HS-27A (cell line): ENCODE data around the gene CHD8.
"Not testable (repeated sequence)": the region's sequence is repeated elsewhere in the genome, so short reads cannot be mapped to it uniquely, and the experiment has no call there.

Experiments used
- DNase-seq: peaks from one replicate; pipeline ENCODE4 v3.0.0-alpha.2; 2012; ENCODE audit warnings: low read depth, missing footprints

CHD8 gene

DNA sequence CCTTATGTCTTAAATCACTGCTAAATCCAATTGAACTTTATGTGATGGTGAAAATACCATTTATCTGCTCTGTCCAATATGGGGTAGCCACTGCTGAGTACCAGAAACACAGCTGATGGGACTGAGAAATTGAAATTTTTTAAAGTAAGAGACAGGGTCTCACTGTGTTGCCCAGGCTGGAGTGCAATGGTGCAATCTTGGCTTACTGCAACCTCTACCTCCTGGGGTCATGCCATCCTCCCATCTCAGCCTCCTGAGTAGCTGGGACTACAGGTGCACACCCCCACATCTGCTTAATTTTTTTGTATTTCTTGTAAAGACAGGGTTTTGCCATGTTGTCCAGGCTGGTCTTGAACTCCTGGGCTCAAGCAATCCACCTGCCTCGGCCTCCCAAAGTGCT lies 83.1 kb downstream of the CHD8 start:
- DNase-seq = not testable (repeated sequence)

DNA sequence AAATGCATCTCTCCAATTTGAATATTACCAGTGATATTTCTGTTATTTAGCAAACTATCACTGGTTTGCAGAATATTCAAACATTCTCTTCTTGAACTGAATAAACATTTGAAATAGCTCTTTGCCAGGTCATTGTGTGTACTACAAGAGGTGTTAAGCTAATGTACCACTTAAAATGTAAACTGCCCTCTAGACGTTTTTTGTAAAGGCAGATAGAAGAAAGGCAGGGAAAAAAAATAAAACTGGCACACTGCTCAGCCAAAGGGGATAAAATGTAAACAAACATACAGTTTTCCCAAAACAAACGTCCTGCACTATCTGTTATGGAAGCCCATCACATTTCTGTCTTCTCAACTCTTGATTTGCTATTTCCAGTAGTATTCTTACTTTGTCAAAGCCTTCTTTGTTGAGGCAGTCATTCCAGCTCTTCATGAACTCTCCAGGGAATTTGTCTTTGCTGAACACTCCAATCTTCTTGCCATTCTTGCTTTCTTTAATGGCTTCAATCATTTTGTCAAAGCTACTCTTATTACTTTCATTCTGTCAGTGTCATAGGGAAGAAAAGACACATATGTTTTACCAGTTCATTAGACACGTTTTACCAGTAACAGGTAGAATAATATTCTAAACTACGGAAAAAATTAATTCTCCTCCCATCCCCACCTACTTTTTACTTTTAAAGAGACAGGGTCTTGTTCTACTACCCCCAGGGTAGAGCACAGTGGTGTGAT lies 85.8 kb downstream of the CHD8 start:
- no peak for DNase-seq

DNA sequence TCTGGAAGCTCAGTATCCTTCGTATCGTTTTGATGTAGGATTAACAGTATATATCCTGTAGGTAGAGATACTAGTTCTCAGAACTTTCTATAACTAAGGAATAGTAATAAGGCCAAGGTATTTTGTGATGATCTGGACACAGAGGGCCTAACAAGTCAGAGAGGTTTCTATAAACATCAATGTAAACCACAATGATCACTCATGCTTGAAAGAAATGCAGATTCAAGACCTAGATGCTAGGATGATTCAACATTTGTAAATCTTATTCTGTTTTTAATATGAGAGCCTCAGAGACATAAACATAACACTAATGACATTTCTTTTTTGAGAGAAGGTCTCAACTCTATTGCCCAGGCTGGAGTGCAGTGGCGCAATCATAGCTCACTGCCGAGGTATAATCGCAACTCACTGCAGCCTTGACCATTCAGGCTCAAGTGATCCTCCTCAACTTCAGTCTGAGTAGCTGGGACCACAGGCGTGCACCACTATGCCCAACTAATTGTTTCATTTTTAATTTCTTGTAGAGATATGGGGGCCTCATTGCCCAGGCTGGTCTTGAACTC lies 88.3 kb downstream of the CHD8 start:
- no peak for DNase-seq

DNA sequence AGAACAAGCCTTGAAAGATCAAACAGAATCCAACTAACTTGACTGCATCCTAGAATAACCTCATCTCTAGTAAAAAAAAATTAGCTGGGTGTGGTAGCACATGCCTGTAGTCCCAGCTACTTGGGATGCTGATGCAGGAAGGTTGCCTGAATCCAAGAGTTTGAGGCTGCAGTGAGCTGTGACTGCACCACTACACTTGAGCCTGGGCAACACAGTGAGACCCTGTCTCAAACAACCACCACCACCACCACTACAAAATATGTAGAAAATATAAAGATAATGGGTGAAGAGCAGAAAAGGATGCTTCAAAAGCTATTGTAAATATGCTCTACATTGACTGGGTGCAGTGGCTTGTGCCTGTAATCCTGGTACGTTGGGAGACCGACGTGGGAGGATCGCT lies 99.4 kb downstream of the CHD8 start:
- DNase-seq = no peak

DNA sequence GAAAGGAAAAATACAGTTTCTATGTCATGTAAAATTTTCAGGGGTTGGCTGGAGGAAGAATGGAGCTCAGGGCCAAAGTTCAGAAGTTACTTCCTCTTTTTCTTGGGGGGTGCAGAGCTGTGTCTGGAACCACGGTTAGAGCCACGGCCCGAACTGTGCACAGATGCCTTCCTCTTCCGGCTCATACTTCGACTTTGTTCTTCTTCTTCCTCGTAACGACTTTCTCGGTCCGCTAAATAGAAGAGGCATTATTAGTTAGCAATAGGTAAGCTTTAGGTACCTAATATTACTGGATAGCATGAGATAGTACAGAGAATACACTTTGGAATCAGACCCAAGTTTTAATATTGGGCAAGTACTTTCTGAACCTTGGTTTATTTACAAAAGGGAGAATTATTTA lies 103.3 kb downstream of the CHD8 start:
- no peak for DNase-seq

DNA sequence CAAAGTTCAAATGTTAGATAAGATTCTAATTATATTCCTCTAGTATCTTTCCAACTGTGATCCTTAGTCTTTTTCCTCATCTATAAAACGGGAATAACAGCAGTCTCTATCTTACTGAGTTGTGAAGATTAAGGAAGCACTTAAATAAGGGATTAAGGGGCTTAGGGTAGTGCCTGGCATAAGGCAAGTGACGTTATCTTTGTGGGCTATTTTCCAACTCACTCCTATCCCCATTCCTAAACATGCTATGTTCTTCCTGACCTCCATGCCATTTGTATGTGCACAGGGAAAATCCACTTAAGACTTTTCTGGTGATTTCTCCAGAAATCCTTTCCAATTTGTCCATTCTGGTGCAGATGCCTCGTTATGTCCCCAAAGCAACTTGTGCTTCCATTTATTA lies 105.4 kb downstream of the CHD8 start:
- no peak for DNase-seq

DNA sequence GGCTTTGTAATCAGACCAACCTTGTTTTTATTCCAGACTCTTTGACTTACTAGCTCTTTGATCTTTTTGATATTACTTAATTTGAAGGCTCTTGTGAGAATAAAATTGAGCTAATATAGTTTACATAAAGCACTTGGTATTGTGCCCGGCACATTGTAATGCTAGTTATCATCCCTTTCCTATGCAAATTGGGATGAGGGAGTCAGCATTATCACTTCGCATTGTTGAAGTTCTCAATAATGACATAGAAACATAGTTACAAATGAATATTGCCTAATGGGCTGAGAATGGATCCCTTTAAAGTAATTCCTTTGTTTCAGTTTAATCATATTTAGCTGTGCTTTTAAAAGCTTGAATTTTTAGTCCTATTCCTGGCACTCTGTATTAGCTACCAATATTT lies 108.7 kb downstream of the CHD8 start:
- no peak for DNase-seq

DNA sequence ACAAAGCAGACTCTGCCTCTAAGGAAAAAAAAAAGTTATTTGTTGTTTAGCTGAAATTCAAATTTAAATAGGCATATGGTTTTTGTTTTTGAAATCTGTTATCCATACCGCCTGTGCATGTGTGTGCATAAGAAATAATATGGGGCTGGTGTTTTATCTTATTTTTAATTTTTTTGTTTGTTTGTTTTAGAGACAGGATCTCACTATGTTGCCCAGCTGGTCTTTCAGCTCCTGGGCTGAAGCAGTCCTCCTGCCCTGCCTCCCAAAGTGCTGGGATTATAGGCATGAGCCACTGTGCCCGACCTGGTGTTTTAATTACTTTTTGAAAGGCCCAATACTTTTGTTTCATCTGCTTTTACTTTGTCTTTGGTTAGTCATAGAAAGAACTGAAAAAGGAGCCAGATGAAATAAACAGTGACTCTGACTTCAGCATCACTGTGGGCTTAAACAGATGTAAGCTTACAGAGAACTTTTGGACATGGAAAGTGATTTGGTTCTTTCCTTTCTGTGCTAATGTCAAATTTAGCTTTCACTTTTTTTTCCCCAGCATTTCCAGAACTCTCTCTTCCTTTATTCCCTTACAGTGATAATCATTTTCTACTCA lies 109.3 kb downstream of the CHD8 start:
- no peak for DNase-seq

DNA sequence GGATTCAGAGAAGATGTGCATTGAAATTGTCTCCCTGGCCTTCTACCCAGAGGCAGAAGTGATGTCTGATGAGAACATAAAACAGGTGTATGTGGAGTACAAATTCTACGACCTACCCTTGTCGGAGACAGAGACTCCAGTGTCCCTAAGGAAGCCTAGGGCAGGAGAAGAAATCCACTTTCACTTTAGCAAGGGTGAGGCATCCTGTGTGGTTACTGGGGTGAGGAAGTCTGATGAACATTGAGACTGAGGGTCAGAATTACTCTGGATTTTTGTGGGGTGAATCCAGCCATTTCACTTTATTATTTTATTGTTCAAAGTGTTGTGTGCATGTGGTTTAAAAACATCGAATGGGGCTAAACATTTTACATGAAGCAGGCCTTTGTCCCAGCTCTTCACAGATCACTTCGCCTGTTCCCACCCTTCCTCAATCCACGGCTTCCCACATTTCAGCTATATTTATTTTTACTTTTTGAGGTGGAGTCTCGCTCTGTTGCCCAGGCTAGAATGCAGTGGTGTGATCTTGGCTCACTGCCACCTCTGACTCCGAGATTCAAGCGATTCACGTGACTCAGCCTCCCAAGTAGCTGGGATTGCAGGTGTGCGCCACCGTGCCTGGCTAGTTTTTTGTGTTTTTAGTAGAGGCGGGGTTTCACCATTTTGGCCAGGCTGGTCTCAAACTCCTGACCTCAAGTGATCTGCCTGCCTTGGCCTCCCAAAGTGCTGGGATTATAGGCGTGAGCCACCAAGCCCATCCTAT lies 112.7 kb downstream of the CHD8 start:
- no peak for DNase-seq
